ENCODE data around the gene TBL3.

TBL3 gene

GRCh38 chr16:1964506-1965395 is 7.1 kb upstream of the TBL3 start, which contains the start of gene RPS2:
Gene RPS2, minus strand, starts transcription at chr16:1964826. Its CDS starts 201 bp downstream, at chr16:1964625.
- peak; percentile 100 for DNase-seq (ENCODE audit: low spot score)

DNA sequence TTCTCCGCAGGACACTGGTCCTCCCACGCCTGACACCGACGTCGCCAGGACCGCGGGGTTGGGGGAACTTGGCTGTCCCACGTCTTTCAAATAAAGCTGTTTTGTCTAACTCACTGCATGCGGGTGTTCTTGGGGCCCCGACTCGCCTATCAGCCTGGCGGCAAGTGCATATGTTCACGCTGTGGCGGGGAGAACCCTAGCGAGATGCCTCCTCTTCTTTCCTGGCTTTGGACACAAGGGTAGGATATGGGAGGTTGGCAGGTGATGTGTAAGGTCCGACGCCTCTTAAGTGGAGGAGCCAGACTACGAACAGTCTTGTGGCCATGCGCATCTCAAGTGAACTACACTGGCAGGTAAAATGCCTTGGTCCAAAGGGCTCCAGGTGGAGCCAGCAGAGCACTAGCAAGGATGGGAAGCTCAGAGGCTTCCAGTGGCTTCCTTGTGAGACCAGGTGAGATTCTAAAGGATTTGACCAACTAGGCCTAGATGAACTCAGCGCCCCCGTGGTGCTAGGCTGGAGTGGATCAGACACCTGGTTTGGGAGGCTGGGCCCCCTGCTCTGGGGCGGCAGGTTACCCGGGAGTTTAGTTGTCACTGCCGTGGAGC is 6.4 kb upstream of the TBL3 start:
- DNase-seq (ENCODE audit: low spot score) = no peak

- no peak for DNase-seq (ENCODE audit: low spot score)
Observed at GRCh38 chr16:1966460-1966859, 5.4 kb upstream of the TBL3 start, which contains the start of gene RNF151. Gene RNF151, plus strand, starts transcription at chr16:1966856. Its CDS starts 26 bp downstream, at chr16:1966882.

- DNase-seq (ENCODE audit: low spot score) = no peak
Observed at GRCh38 chr16:1968146-1968953, 3.5 kb upstream of the TBL3 start.

DNA sequence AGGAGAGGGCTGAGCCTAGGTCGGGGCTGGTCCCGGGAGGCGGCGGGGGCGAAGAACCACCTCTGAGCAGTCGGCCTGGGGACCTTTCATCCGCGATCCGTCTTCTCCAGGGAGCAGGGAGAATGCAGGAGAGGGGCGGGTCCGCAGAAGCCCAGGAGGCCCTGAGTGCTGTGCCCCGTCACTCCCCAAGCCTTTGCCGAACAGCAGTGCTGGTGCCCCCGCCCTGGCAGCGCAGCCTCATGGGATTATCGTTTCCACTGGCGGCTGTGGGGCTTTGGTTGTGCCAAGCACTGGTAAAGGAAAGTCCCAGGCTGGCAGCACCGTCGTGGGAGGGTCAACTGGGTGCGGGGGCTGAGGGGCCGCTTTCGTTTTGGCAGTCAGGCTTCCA is 631 bp downstream of the TBL3 start:
- DNase-seq (ENCODE audit: low spot score) = no peak

DNA sequence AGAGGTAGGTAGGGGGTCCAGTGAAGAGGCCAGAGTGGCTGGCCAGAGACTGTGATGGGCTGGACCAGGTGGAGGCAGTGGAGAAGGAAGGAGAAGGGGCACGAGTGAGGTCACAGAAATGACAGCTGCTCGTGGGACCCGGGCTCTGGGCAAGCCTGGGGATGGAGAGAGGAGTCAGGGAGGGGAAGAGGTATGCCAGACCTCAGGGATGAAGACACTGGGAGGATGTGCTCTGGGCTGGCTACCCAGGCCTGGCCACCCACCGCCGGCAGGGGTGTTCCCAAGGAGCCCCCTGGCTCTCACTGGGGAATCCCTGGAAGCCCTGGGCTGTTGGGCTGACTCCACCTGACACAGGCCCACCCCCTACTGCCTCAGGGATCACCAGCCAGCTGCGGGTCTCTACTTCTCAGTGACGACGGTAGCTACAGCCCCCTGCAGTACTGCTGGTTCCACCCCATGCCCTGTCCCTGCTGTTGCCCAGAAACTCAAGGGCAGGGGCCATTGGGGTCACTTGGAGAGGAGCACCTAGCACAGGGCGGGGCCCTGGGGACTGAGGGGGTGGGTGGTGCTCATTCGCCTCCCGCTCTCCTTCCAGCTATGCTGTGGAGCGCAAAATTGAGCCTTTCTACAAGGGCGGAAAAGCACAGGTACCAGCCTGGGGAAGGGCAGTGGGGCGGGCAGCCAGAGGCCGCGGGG is 1.8 kb downstream of the TBL3 start:
- DNase-seq (ENCODE audit: low spot score) = no peak

DNA sequence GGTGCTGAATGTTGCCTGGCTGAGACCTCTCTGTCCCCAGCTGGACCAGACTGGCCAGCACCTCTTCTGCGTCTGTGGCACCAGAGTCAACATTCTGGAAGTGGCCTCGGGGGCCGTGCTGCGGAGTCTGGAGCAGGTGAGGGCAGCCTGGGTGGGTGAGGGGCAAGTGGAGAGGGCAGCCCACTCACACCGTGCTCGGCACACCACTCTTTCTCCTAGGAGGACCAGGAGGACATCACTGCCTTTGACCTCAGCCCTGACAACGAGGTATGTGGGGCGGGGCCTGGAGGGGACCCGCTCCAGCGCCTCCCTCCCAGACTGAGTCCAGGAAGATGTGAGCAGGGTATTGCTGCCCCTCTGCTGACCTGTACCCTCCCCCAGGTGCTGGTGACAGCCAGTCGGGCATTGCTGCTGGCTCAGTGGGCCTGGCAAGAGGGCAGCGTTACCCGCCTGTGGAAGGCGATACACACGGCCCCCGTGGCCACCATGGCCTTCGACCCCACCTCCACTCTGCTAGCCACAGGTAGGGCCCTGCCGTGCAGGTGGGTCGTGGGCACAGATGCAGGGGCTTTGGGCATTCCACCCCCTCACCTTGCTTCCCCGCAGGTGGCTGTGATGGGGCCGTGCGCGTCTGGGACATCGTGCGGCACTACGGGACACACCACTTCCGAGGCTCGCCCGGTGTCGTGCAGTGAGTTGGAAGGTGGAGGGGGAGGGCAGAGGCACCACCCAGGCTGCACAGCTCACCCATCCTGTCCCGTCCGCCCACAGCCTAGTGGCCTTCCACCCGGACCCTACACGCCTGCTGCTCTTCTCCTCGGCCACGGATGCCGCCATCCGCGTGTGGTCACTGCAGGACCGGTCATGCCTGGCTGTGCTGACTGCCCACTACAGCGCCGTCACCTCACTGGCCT is 2.6 kb downstream of the TBL3 start:
- DNase-seq (ENCODE audit: low spot score) = no peak

DNA sequence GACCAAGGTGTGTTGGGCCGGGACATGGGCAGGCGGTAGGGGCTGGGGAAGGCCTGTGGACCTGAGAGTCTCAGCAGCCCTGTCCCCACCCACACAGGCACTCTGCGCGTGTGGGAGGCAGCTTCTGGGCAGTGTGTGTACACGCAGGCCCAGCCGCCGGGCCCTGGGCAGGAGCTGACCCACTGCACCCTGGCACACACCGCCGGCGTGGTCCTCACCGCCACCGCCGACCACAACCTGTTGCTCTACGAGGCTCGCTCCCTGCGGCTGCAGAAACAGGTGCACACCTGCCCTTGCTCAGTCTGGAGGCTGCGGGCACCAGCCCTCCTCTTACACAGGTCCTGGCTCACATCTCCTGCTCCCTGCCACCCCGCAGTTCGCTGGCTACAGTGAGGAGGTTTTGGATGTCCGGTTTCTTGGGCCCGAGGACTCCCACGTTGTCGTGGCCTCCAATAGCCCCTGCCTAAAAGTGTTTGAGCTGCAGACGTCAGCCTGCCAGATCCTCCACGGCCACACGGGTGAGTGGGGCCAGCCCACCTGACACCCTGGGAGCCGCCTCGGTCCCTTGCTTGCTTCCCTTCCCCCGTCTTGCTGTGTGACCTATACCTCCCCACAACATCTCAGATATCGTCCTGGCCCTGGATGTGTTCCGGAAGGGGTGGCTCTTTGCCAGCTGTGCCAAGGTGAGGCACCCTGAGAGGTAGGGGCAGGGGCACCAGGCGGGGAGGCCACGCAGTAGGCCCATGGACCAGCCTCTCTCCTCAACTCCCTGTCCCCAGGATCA is 3.8 kb downstream of the TBL3 start:
- DNase-seq (ENCODE audit: low spot score) = no peak

DNA sequence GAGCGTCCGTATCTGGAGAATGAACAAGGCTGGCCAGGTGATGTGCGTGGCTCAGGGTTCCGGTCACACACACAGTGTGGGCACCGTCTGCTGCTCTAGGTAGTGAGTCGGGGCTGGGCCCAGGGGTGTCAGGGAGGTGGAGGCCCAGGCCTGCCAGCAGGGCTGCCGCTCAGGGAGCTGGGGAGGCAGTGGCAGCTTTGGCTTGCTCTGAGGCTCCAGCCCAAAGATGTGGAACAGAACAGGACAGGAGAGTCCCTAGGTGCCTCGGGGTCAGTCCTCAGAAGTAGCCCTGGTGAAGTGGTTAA is 4.3 kb downstream of the TBL3 start:
- no peak for DNase-seq (ENCODE audit: low spot score)

DNA sequence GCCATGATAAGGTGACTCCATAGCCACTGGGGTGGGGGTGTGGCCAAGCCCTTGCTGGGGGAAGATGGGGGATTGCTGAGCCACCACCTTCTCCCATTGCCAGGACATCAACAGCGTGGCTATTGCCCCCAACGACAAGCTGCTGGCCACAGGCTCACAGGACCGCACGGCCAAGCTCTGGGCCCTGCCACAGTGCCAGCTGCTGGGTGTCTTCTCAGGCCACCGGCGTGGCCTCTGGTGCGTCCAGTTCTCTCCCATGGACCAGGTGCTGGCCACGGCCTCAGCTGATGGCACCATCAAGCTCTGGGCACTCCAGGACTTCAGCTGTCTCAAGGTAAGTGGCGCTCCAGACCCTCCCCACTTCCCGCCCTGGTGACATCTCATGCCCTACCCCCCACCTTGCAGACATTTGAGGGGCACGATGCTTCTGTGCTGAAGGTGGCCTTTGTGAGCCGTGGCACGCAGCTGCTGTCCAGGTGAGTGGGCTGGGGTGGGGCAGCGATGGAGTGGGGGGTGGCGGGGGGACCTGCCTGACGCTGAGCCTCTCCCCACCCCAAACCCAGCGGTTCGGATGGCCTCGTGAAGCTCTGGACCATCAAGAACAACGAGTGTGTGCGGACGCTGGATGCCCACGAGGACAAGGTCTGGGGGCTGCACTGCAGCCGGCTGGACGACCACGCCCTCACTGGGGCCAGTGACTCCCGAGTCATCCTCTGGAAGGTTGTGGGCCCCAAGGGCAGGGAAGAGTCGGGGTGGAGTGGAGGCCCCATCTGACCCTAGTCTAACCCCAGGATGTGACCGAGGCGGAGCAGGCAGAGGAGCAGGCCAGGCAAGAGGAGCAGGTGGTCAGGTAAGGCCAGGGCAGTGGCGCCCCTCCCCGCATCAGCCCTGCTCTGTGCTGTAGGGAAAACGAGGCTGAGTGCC is 5.4 kb downstream of the TBL3 start:
- no peak for DNase-seq (ENCODE audit: low spot score)

- DNase-seq (ENCODE audit: low spot score) = no peak
Observed at GRCh38 chr16:1977875-1978268, 6.0 kb downstream of the TBL3 start.

DNA sequence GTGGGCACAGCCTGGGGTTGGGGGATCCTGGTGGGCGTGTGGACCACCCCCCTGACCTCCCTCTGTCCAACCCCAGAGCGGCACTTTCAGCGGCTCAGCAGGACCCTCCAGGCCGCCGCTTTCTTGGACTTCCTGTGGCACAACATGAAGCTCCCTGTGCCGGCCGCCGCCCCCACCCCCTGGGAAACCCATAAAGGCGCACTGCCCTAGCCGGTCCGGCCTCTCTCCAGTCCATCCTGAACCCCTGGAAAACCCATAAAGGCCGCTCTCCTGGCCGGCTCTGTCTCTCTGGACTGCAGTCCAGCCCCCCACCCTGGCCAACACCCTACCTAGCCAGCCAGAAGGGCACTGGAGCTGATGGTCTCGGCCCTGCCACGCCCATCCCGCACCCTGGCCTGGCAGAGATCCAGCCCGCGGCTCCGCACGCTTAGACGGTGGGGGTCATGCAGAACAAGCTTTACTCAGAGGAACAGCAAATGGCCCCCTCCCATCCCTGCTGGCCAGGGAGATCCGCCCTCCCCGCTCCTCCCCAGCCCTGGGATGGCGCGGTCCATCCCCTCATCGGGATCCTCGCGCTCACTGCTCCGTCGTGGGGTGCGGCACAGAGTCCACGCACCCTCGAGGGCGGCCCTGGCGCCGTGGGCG is 6.7 kb downstream of the TBL3 start:
- DNase-seq (ENCODE audit: low spot score) = no peak

DNA sequence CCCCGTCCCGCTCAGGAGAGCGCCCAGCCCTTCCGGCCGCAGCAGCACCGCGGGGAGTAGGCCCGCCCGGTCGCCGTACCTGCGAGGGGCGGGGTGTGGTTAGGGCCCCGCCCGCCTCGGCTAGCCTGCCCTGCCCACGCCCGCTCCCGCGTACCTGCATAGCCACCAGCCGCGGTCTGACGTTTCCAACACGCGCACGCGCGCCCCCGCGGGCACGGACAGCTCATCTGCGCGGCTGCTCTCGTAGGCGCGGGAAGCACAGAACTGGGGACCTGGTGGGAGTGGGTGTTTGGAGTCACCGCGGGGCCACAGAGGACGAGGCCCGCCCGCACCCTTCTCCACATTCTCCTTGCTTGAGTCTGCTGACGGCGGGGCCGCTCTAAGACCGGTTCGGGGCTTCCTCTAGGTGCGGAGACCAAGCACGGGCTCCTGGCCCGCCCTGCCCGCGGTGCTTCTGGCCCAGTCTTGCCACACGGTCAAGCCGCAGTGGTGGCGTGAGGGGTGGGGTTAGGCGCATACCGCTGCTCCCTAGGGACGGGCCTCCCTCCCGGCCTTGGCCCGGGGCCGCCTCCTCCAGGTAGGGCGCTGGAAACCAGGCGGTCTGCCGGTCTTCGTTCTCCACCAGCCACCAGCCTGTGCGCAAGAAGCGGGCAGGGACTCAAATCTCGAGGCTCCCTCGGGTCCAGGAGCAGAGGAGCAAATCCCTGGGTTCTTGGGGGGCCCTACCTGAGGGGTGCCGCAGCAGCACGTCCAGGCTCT is 7.6 kb downstream of the TBL3 start:
- DNase-seq (ENCODE audit: low spot score) = no peak

DNA sequence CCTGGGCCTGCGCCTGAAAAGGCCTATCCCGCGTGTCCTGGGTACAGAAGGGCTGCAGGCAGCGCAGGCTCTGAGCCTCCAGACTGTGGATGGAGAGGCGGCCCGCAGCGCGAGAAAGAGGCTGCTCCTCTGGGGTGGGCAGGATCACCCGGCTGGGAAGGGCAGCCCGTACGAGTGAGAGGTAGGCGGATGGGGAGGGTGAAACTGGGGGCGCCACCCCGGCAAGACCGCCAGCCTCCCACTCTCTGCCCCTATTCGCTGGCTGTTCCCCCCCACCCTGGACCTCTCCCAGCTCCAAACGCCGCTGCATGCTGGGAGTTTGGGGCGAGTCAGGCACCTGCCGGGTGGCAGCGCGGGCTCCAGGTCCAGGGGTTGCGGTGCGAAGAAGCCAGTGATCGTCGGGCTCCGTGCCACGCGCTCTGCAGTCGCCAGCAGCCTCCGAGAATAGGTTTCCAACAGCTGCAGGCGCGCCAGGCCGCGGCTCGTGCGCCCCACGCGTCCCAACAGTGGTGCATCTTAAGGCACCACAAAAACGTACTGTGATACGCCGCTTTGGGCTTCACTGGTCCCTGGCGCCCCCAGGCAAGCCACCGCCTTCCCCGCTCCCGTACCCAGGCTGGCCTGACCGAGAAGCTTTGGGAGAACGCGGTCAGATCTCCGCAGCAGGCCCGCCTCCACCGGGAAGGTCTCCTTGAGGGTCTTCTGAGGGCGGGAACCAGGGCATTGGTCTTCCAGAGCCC is 8.3 kb downstream of the TBL3 start:
- DNase-seq (ENCODE audit: low spot score) = no peak

GRCh38 chr16:1980770-1981087 is 8.9 kb downstream of the TBL3 start:
- DNase-seq (ENCODE audit: low spot score) = no peak

- DNase-seq (ENCODE audit: low spot score) = no peak
Observed at GRCh38 chr16:1981398-1981836, 9.6 kb downstream of the TBL3 start, which contains the start of gene NOXO1. Gene NOXO1, minus strand, starts transcription at chr16:1981469. Its CDS starts 290 bp downstream, at chr16:1981179.

- no peak for DNase-seq (ENCODE audit: low spot score)
Observed at GRCh38 chr16:1982013-1982433, 10.2 kb downstream of the TBL3 start.

Measured in AG08395 (cell line).